ENCODE results near the gene TPPP3.

The TPPP3 gene

GRCh38 chr16:67423015-67423414 is 29.7 kb upstream of the TPPP3 start:
- TF ChIP-seq POU6F1 (CRISPR knock-in tag; IDR thresholded peaks at IDR 0.05; ENCODE audit: borderline replicate concordance, low read depth) (no peak), TSHZ2 (CRISPR knock-in tag; IDR thresholded peaks at IDR 0.05) (no peak), ZFP3 (CRISPR knock-in tag; IDR thresholded peaks at IDR 0.05) (no peak), ZNF8 (CRISPR knock-in tag; IDR thresholded peaks at IDR 0.05) (no peak), RARB (CRISPR knock-in tag; IDR thresholded peaks at IDR 0.05) (no peak), PPARA (CRISPR knock-in tag; IDR thresholded peaks at IDR 0.05; ENCODE audit: borderline replicate concordance) (no peak), CSDC2 (CRISPR knock-in tag; IDR thresholded peaks at IDR 0.05) (no peak), GLIS3 (CRISPR knock-in tag; IDR thresholded peaks at IDR 0.05) (no peak), CREB5 (CRISPR knock-in tag; IDR thresholded peaks at IDR 0.05; ENCODE audit: low read depth) (no peak)
- no peak for ATAC-seq

- no peak for ATAC-seq
- no peak for TF ChIP-seq ZFP30 (CRISPR knock-in tag; IDR thresholded peaks at IDR 0.05)
- TF ChIP-seq ESRRG (CRISPR knock-in tag; IDR thresholded peaks at IDR 0.05), result no peak
- TF ChIP-seq PPARA (CRISPR knock-in tag; IDR thresholded peaks at IDR 0.05; ENCODE audit: borderline replicate concordance), result no peak
- no peak for TF ChIP-seq ZNF70 (CRISPR knock-in tag; IDR thresholded peaks at IDR 0.05)
These were observed 27.7 kb upstream of the TPPP3 start for GRCh38 chr16:67421030-67421429.

- TF ChIP-seq GLIS3 (CRISPR knock-in tag; IDR thresholded peaks at IDR 0.05) (no peak), ARNTL (CRISPR knock-in tag; IDR thresholded peaks at IDR 0.05; ENCODE audit: borderline replicate concordance, low read depth) (no peak), POU6F1 (CRISPR knock-in tag; IDR thresholded peaks at IDR 0.05; ENCODE audit: borderline replicate concordance, low read depth) (no peak), ZC3H10 (CRISPR knock-in tag; IDR thresholded peaks at IDR 0.05) (no peak), ZNF8 (CRISPR knock-in tag; IDR thresholded peaks at IDR 0.05) (no peak), SNAI2 (CRISPR knock-in tag; IDR thresholded peaks at IDR 0.05) (no peak), ISL1 (CRISPR knock-in tag; IDR thresholded peaks at IDR 0.05) (no peak), PPARA (CRISPR knock-in tag; IDR thresholded peaks at IDR 0.05; ENCODE audit: borderline replicate concordance) (no peak), PATZ1 (CRISPR knock-in tag; IDR thresholded peaks at IDR 0.05; ENCODE audit: borderline replicate concordance) (no peak), ZFP3 (CRISPR knock-in tag; IDR thresholded peaks at IDR 0.05) (no peak), CSRNP3 (CRISPR knock-in tag; IDR thresholded peaks at IDR 0.05) (no peak), OSR1 (CRISPR knock-in tag; IDR thresholded peaks at IDR 0.05) (no peak), CREB5 (CRISPR knock-in tag; IDR thresholded peaks at IDR 0.05; ENCODE audit: low read depth) (no peak)
- no peak; the same call in 2 of the 3 replicates for ATAC-seq
These were observed 26.6 kb upstream of the TPPP3 start for GRCh38 chr16:67419931-67420330.

All from SK-N-SH treated with all-trans-retinoic acid at 6 μM for 48 hours (cell line).